Measurements from ENCODE around the gene FAH. TPM values are rescaled to one million over a fixed set of nuclear protein-coding genes. Genes with fewer than 3 reads are reported as not detected.

The FAH gene
- total RNA-seq, 2 donors from 2014 or later = 16.1 to 21.9 TPM

GRCh38 chr15:80184554-80184953 lies 31.8 kb downstream of the FAH start:
- Histone ChIP-seq H3K9me3 (no peaks in the 10 kb centered on the region), H3K36me3 (peaks cover 22% of the 10 kb centered on the region), H3K4me1 (ENCODE audit: control insufficient read depth in 1 of 2, low read depth in 2 of 2) (peaks cover 4 to 29% of the 10 kb centered on the region in 2 donors), H3K27ac (no peak overlapping the region), H3K27me3 (replicated peaks; ENCODE audit: insufficient read depth) (no peaks in the 10 kb centered on the region), H3K4me3 (no peak overlapping the region)
- TF ChIP-seq CTCF (IDR thresholded peaks at IDR 0.05) = no peak
- no peak for DNase-seq (ENCODE audit: low spot score)
- ATAC-seq (ENCODE audit: insufficient number of reproducible peaks, low FRiP score, low read depth) = no peak

- H3K27me3 ChIP-seq (replicated peaks; ENCODE audit: insufficient read depth) = no peaks in the 10 kb centered on the region
- no peak for TF ChIP-seq CTCF (IDR thresholded peaks at IDR 0.05)
- peaks cover 3 to 23% of the 10 kb centered on the region in 2 donors for H3K4me1 ChIP-seq (ENCODE audit: control insufficient read depth in 1 of 2, low read depth in 2 of 2)
- H3K9me3 ChIP-seq = no peaks in the 10 kb centered on the region
- no peak overlapping the region for H3K27ac ChIP-seq
- ATAC-seq (ENCODE audit: insufficient number of reproducible peaks, low FRiP score, low read depth) (no peak), DNase-seq (ENCODE audit: low spot score) (no peak)
- peaks cover 22% of the 10 kb centered on the region for H3K36me3 ChIP-seq
- H3K4me3 ChIP-seq = no peak overlapping the region
These were observed 32.4 kb downstream of the FAH start for GRCh38 chr15:80185152-80185551.

GRCh38 chr15:80186066-80186465 lies 33.3 kb downstream of the FAH start:
- peaks cover 22% of the 10 kb centered on the region for H3K36me3 ChIP-seq
- no peak overlapping the region for H3K27ac ChIP-seq
- no peak overlapping the region for H3K4me3 ChIP-seq
- no peaks in the 10 kb centered on the region for H3K27me3 ChIP-seq (replicated peaks; ENCODE audit: insufficient read depth)
- ATAC-seq (ENCODE audit: insufficient number of reproducible peaks, low FRiP score, low read depth) = no peak
- no peak for DNase-seq (ENCODE audit: low spot score)
- H3K4me1 ChIP-seq (ENCODE audit: control insufficient read depth in 1 of 2, low read depth in 2 of 2) = peaks cover 3 to 18% of the 10 kb centered on the region in 2 donors
- no peak for TF ChIP-seq CTCF (IDR thresholded peaks at IDR 0.05)
- H3K9me3 ChIP-seq = no peaks in the 10 kb centered on the region

- no peak for TF ChIP-seq CTCF (IDR thresholded peaks at IDR 0.05)
- no peak for DNase-seq (ENCODE audit: low spot score)
- no peak for ATAC-seq (ENCODE audit: insufficient number of reproducible peaks, low FRiP score, low read depth)
- Histone ChIP-seq H3K9me3 (no peaks in the 10 kb centered on the region), H3K27ac (no peak overlapping the region), H3K27me3 (replicated peaks; ENCODE audit: insufficient read depth) (no peaks in the 10 kb centered on the region), H3K36me3 (peaks cover 22% of the 10 kb centered on the region), H3K4me1 (ENCODE audit: control insufficient read depth in 1 of 2, low read depth in 2 of 2) (peaks cover 3 to 18% of the 10 kb centered on the region in 2 donors), H3K4me3 (no peak overlapping the region)
These were observed 33.8 kb downstream of the FAH start for GRCh38 chr15:80186597-80186996.

- no peaks in the 10 kb centered on the region for H3K27me3 ChIP-seq (replicated peaks; ENCODE audit: insufficient read depth)
- H3K9me3 ChIP-seq = no peaks in the 10 kb centered on the region
- TF ChIP-seq CTCF (IDR thresholded peaks at IDR 0.05) = no peak
- peaks cover 0 to 3% of the 10 kb centered on the region in 2 donors for H3K4me1 ChIP-seq (ENCODE audit: control insufficient read depth in 1 of 2, low read depth in 2 of 2)
- no peak for DNase-seq (ENCODE audit: low spot score)
- no peak overlapping the region for H3K27ac ChIP-seq
- no peak overlapping the region for H3K4me3 ChIP-seq
- no peak for ATAC-seq (ENCODE audit: insufficient number of reproducible peaks, low FRiP score, low read depth)
- H3K36me3 ChIP-seq = peaks cover 22% of the 10 kb centered on the region
These were observed 35.5 kb downstream of the FAH start for GRCh38 chr15:80188251-80188650.
